Aorta (tissue), 5 donors: ENCODE results near the gene LDLRAD4. TPM values are rescaled to one million over a fixed set of nuclear protein-coding genes. Genes with fewer than 3 reads are reported as not detected.
A peak's percentile ranks its signal among the peaks of the same experiment; 100 is the strongest.

Source experiments
- ATAC-seq: fragments of 200-7000 bp; cut with Tn5 transposase; one replicate; pipeline ENCODE4 v1.9.1; 2022; ENCODE audit warnings: moderate library complexity; ENCODE audit not compliant: low FRiP score
- DNase-seq, 2 donors: peaks; one replicate each; pipeline ENCODE4 v3.0.0-alpha.2; 2020
- H3K27ac ChIP-seq, 2 donors: one replicate each; pipeline ENCODE4 v1.5.1; 2013; ENCODE audit warnings: low read length in 2 of 2, mild to moderate bottlenecking in 2 of 2, moderate library complexity in 2 of 2, control low read depth in 1 of 2, inconsistent platforms in 1 of 2, low read depth in 1 of 2
- H3K27me3 ChIP-seq, 2 donors: one replicate each; pipeline ENCODE4 v1.6.1; 2013; ENCODE audit warnings: control low read depth in 1 of 2, low read length in 1 of 2, mild to moderate bottlenecking in 1 of 2, moderate library complexity in 1 of 2; ENCODE audit not compliant: insufficient read depth in 2 of 2, control insufficient read depth in 1 of 2
- H3K36me3 ChIP-seq, 2 donors: one replicate each; pipeline ENCODE4 v1.6.1; 2013; ENCODE audit warnings: control low read depth in 1 of 2, low read length in 1 of 2, mild to moderate bottlenecking in 1 of 2; ENCODE audit not compliant: insufficient read depth in 2 of 2, control insufficient read depth in 1 of 2
- H3K4me1 ChIP-seq, 2 donors: one replicate each; pipeline ENCODE4 v1.6.1; 2013; ENCODE audit warnings: low read length in 2 of 2, control low read depth in 1 of 2, mild to moderate bottlenecking in 1 of 2, moderate library complexity in 1 of 2; ENCODE audit not compliant: insufficient read depth in 2 of 2, control insufficient read depth in 1 of 2
- H3K4me3 ChIP-seq, 2 donors: one replicate each; pipeline ENCODE4 v1.5.1; 2013; ENCODE audit warnings: low read length in 2 of 2, control low read depth in 1 of 2, mild to moderate bottlenecking in 1 of 2
- H3K9me3 ChIP-seq: one replicate; pipeline ENCODE4 v1.6.1; 2013; ENCODE audit warnings: mild to moderate bottlenecking, low read length; ENCODE audit not compliant: control insufficient read depth
- WGBS, 2 donors: extraction: QIAGEN DNeasy Blood & Tissue Kit; methylation state at CpG; one replicate each; pipeline ENCODE4 v1.1.7; 2013; 5-methylcytosine and 5-hydroxymethylcytosine counted together
- intact Hi-C, 2 donors: fragments of 100-400 bp; cut with DNase I; formaldehyde crosslinking; loops; one replicate each; pipeline versions ENCODE4 v1.14.2 to v1.15.0; 2022
- polyA plus RNA-seq, 2 donors: library from polyadenylated mRNA; stranded (reverse); fragments of 200-250 nt; gene quantifications; one replicate each; pipeline ENCODE4 v1.2.3, GENCODE V29; 2013
- total RNA-seq, 2 donors: library from RNA; stranded (reverse); fragmentation: NEBNext Ultra II Directional; extraction: Animal tissue kit (Norgen Biotek cat#: 25700); gene quantifications; one replicate each; pipeline ENCODE4 v1.2.1, GENCODE V29; 2021
- donor health status: healthy with polysubstance abuse.
- donor health status: Bipolar disorder and iron deficiency.
- donor health status: DM: no; HTN: no; CAD: no.
- donor health status: DM: no; HTN: no; CAD: no.
- donor health status: DM: yes; HTN: yes; CAD: no.

LDLRAD4 gene
- total and polyA plus RNA-seq, 4 donors, result 7.0 to 112 (median 36.9) TPM

GRCh38 chr18:13638719-13639595, 420.4 kb downstream of the LDLRAD4 start:
- Histone ChIP-seq H3K4me1 (no peaks in the 10 kb centered on the region), H3K36me3 (no peaks in the 10 kb centered on the region), H3K27me3 (no peaks in the 10 kb centered on the region), H3K4me3 (no peak overlapping the region), H3K9me3 (no peaks in the 10 kb centered on the region), H3K27ac (no peak overlapping the region)
- 58 to 61% methylated on average over 10 of the region's 10 CpGs for WGBS, 2 donors
- no peak for DNase-seq
- ATAC-seq, result no peak
- intact Hi-C loops, result no loop called here

- ATAC-seq, result no peak
- Histone ChIP-seq H3K36me3 (no peaks in the 10 kb centered on the region), H3K27me3 (no peaks in the 10 kb centered on the region), H3K4me3 (no peak overlapping the region), H3K27ac (no peak overlapping the region), H3K4me1 (no peaks in the 10 kb centered on the region), H3K9me3 (no peaks in the 10 kb centered on the region)
- no peak for DNase-seq
- intact Hi-C loops, result loop anchor here in 1 of 2 donors (5.0 kb wide), 1 partner anchor 87 kb away; the partner anchor contains the start of genes FAM210A and RNMT
- WGBS, 2 donors, result 80 to 81% methylated on average over 10 of the region's 10 CpGs
Observed at GRCh38 chr18:13640266-13640860, 421.8 kb downstream of the LDLRAD4 start.

DNA sequence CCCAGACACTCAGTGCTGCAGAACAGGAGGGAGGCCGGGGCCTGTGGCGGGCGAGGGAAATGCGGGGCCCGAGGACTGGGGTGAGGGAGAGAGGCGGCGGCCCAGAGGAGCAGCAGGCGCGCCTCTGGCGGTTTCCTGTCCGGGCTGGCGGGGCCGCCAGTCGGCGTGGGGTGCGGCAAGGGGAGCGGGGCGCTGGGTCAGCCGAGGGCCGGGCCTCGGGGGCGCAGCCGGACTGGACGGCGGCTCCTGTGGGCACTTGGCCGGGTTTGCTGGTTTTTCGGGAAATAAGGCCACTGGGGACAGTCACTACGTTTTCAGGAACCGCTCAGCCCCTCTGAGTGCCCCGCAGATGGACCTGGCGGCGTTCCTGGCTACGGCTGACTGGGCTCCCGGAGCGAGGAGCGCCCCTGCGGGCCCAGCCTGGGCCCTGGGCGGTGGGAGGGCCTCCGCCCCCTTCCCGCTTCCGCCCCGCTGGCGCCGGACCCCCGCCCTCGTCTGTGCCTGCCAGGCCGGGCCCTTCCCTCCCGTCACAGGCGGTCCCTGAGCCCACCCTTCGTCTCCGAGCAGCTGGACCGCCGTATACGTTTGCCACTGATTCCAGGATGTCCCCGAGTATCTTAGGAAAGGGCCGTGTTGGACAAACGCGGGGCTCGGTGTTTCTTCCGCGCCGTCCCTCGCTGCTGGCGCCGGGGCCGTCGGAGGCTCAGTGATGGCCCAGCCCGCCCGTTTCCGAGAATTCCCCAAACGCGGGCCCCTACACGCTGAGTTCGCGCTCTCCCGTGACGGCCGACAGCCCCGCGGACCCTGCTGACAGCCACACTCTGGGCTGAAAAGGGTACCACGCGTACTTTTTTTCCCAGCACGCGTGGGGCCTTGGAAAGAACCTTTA, 423.2 kb downstream of the LDLRAD4 start:
- DNase-seq (peak in 1 of 2 donors; percentile 79), ATAC-seq (peak; percentile 76)
- intact Hi-C loops, result loop anchor here in 1 of 2 donors (5.0 kb wide), 1 partner anchor 86 kb away; the partner anchor contains the start of genes FAM210A and RNMT
- Histone ChIP-seq H3K4me3 (no peak overlapping the region), H3K27ac (no peak overlapping the region), H3K9me3 (no peaks in the 10 kb centered on the region), H3K27me3 (no peaks in the 10 kb centered on the region), H3K4me1 (no peaks in the 10 kb centered on the region), H3K36me3 (no peaks in the 10 kb centered on the region)
- WGBS, 2 donors, result 42 to 47% methylated on average over 63 to 84 of the region's 84 CpGs

DNA sequence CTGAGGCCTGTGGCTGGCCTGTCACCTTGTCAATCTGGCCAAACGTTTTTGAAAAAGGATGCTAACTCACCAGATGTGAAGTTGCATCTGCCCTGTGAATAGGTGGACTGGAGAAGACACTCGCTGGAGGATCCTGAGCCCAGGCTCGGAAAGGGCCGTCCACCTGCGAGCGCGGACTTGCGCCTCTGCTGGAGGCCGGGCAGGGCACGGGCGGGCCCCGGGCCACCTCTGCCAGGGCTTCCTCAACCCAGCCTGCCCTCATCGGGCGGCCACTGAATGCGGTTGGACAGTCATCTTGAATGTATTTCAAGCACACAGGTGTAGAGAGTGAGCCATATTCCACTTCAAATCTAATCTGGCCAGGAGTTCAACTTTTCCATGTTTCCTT, 423.9 kb downstream of the LDLRAD4 start:
- no peak for ATAC-seq
- no peak for DNase-seq
- no peak overlapping the region for H3K27ac ChIP-seq
- no peaks in the 10 kb centered on the region for H3K27me3 ChIP-seq
- 94 to 95% methylated on average over 15 of the region's 15 CpGs for WGBS, 2 donors
- H3K4me1 ChIP-seq, result no peaks in the 10 kb centered on the region
- H3K4me3 ChIP-seq, result no peak overlapping the region
- no peaks in the 10 kb centered on the region for H3K36me3 ChIP-seq
- no peaks in the 10 kb centered on the region for H3K9me3 ChIP-seq
- intact Hi-C loops, result loop anchor here in 1 of 2 donors (5.0 kb wide), 1 partner anchor 85 kb away; the partner anchor contains the start of genes FAM210A and RNMT

DNA sequence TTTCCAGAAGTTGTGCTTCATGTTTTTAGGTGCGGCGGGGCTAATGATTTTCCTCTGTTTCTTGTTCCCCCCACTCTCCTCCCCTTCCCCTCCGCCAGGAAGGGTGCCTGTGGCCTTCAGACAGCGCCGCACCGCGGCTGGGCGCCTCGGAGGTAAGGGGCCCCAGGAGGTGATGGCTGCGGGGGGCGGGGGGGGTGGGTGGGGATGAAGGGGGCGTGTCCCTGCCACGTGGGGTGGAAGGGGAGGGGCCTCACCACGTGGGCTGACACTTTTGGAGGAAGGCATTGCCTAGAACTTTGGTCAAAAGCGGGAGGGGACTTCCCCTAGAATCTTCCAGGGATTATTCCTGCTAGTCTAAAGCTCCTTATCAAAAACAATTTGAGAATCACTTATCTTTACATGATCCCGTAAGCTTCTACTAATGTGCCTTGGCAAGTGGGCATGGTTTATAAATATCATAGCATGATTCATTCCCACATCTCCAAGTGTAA, 424.7 kb downstream of the LDLRAD4 start:
- Histone ChIP-seq H3K9me3 (no peaks in the 10 kb centered on the region), H3K36me3 (no peaks in the 10 kb centered on the region), H3K4me1 (no peaks in the 10 kb centered on the region), H3K27ac (no peak overlapping the region), H3K4me3 (no peak overlapping the region), H3K27me3 (no peaks in the 10 kb centered on the region)
- DNase-seq (no peak), ATAC-seq (no peak)
- intact Hi-C loops, result loop anchor here in 1 of 2 donors (5.0 kb wide), 1 partner anchor 84 kb away; the partner anchor contains the start of genes FAM210A and RNMT
- WGBS, 2 donors, result 69 to 72% methylated on average over 16 of the region's 16 CpGs

- ATAC-seq, result no peak
- WGBS, 2 donors, result 93 to 94% methylated on average over 16 of the region's 16 CpGs
- H3K27me3 ChIP-seq, result no peaks in the 10 kb centered on the region
- H3K4me1 ChIP-seq, result no peaks in the 10 kb centered on the region
- no peaks in the 10 kb centered on the region for H3K9me3 ChIP-seq
- no peak for DNase-seq
- H3K4me3 ChIP-seq, result no peak overlapping the region
- H3K36me3 ChIP-seq, result no peaks in the 10 kb centered on the region
- intact Hi-C loops, result no loop called here
- H3K27ac ChIP-seq, result no peak overlapping the region
Observed at GRCh38 chr18:13645093-13645492, 426.5 kb downstream of the LDLRAD4 start.

DNA sequence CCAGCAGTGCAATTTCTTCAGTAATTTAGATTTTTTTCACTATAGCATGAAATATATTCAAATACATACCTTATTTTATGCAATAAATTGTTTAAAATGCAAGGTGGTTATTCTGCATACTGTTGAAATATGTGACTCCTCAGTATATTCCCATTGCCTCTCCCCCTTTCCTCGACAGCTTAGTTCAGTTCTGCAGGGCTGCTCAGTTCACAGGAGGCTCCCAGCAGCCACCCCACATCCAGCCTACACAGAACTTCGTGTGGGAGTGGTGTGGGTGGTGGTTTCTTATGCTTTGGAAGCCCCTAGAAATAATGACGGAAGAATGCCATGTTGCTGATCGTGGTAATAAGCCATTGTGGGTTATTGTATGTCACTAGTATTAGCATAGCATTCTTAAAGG, 428.1 kb downstream of the LDLRAD4 start:
- no peaks in the 10 kb centered on the region for H3K9me3 ChIP-seq
- no peak for ATAC-seq
- no peaks in the 10 kb centered on the region for H3K4me1 ChIP-seq
- H3K27ac ChIP-seq, result no peak overlapping the region
- intact Hi-C loops, result no loop called here
- WGBS, 2 donors, result 70 to 83% methylated on average over 4 of the region's 4 CpGs
- no peaks in the 10 kb centered on the region for H3K27me3 ChIP-seq
- DNase-seq, result no peak
- H3K36me3 ChIP-seq, result no peaks in the 10 kb centered on the region
- no peak overlapping the region for H3K4me3 ChIP-seq

DNA sequence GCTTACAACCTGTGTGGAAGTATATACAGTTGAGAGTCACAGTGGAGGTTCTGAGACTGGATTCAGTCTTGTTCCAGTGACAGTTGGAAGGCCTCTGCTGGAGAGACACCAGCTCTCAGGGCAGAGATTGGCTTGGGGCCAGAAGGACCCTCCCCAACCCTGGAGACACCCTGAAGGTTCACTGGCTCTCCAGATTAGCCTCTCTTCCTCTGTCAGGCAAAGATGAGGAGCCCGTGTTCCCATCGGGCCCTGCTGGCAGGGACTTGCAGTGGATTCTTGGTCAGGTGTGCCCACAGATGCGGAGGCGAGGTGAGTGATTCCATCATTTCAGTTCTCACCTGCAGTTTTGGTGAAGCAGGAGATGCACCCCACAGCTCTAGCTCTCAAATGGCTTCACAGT, 429.2 kb downstream of the LDLRAD4 start:
- Histone ChIP-seq H3K27ac (no peak overlapping the region), H3K36me3 (no peaks in the 10 kb centered on the region), H3K9me3 (no peaks in the 10 kb centered on the region), H3K4me3 (no peak overlapping the region), H3K4me1 (no peaks in the 10 kb centered on the region), H3K27me3 (no peaks in the 10 kb centered on the region)
- DNase-seq (no peak), ATAC-seq (no peak)
- 94 to 98% methylated on average over 4 of the region's 4 CpGs for WGBS, 2 donors
- intact Hi-C loops, result no loop called here
